ENCODE data around the gene IBA57.

DNA sequence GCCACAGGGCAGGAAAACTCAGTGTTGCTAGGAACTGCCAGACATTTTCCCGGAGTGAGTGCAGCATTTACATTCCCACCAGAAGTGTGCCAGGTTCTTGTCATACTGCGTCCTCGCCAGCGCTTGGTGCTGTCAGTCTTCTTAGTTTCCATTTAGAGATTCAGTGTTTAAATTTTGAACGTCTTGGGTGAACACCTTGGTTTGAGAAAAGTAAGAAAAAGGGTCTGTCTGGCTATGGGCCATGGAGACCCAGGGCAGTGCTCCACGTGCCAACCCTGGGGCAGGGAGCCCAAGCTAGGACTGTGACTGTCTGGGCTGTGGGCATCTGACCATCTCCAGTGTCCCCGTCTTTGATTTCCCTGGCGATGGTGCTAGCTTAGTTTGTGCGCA lies 16.0 kb downstream of the IBA57 start:
- TF ChIP-seq FOXP2 (optimal IDR thresholded peaks at IDR 0.05; ENCODE audit: borderline replicate concordance, extremely low read depth, extremely low read length, insufficient read depth) (no peak), TAF1 (IDR thresholded peaks at IDR 0.05; ENCODE audit: borderline replicate concordance, insufficient read depth, low read length) (no peak)

Data from PFSK-1 (cell line).